Measurements from ENCODE around the gene SLC30A1.

DNA sequence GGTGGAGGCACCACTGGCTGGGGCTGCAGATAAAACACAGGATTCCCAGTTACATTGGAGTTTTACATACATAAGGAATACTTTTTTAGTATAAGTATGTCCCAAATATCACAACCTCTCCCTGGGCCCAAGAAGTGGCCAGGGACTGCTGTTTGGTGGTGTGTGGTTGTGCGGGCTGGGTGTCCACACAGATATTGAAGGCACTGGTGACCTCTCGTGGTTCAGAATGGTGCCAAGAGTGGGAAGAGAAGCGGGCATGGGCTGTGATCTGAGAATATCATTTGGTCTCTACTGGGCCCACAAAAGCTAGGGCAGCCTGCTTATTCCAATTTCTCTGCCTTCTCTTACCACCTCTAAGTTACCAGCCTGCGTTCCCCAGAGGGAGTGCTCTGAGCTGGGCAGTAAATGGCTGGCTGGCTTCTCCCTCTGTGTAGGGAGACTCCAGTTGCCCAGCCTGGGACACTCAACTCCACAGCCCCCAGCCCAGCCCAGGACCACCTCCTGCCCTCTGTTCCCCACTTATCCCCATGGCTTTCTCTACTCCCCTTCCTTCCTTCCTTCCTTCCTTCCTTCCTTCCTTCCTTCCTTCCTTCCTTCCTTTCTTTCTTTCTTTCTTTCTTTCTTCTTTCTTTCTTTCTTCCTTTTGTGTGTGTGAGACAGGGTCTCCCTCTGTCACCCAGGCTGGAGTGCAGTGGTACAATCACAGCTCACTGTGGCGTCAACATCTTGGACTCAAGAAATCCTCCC lies 44.2 kb downstream of the SLC30A1 start:
- TF ChIP-seq POLR2A (IDR thresholded peaks at IDR 0.05) (no peak), CTCF (IDR thresholded peaks at IDR 0.05) (no peak)

All from Peyer's patch (tissue), 4 donors.